ENCODE data around the gene PER1.
"Not testable (repeated sequence)": the region's sequence is repeated elsewhere in the genome, so short reads cannot be mapped to it uniquely, and the experiment has no call there.

Gene PER1

DNA sequence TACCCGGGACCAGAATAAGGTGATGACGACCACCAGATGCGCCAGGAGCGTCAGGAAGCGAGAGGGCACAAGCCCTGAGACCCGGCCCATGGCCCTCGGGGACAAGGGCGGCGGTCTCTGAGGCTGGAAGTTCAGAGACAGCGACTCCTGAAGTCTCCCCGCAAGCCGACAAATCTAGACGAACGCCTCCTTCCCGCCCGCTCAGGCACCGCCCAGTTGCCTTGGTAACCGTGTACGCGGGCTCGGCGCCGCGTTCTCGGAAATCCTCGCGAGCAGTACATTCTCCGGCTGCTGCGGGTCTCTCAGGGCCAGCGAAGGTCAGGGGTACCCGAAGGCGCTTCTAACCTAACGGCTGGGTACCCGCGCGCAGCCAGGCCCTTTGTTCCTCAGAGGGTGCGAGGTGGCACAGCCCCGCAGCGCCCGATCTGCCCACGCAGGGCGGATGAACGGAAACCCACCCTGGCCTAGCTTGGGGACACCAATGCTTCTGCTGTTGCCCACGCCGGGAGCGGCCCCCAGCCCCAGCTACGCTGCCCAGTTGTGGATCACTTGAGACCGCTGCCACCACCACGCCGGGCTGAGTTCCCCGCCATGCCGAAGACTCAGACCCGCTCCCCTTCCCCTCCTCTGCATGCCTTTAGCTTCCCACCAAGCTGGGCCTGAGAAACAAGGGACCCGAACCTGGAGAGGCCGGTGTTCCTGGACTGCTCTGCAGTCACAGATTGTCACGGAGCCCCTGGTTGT lies 24.2 kb upstream of the PER1 start, which contains the start of gene TMEM107:
TMEM107 (minus strand) TSS at position 184 of the 744 bp plus-strand sequence; CDS start at position 90, 94 bp downstream.
- TF ChIP-seq MYC (IDR thresholded peaks at IDR 0.05; ENCODE audit: low read depth, low read length) (no peak), POLR2A (IDR thresholded peaks at IDR 0.05; ENCODE audit: extremely low read depth, insufficient read length) (no peak)
- TF ChIP-seq, protein P1, sequence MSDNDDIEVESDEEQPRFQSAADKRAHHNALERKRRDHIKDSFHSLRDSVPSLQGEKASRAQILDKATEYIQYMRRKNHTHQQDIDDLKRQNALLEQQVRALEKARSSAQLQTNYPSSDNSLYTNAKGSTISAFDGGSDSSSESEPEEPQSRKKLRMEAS (IDR thresholded peaks at IDR 0.05; ENCODE audit: low read depth, low read length) = no peak
- TF ChIP-seq, protein P2, sequence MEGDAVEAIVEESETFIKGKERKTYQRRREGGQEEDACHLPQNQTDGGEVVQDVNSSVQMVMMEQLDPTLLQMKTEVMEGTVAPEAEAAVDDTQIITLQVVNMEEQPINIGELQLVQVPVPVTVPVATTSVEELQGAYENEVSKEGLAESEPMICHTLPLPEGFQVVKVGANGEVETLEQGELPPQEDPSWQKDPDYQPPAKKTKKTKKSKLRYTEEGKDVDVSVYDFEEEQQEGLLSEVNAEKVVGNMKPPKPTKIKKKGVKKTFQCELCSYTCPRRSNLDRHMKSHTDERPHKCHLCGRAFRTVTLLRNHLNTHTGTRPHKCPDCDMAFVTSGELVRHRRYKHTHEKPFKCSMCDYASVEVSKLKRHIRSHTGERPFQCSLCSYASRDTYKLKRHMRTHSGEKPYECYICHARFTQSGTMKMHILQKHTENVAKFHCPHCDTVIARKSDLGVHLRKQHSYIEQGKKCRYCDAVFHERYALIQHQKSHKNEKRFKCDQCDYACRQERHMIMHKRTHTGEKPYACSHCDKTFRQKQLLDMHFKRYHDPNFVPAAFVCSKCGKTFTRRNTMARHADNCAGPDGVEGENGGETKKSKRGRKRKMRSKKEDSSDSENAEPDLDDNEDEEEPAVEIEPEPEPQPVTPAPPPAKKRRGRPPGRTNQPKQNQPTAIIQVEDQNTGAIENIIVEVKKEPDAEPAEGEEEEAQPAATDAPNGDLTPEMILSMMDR (IDR thresholded peaks at IDR 0.05; ENCODE audit: low read depth, low read length) = no peak
- DNase-seq (ENCODE audit: low read depth) = peak; percentile 88
- H3K4me3 ChIP-seq (ENCODE audit: low read depth, low read length) = peak within 1 kb of the TSS; percentile 64

GRCh38 chr17:8175795-8176196 lies 23.6 kb upstream of the PER1 start:
- no peak for TF ChIP-seq POLR2A (IDR thresholded peaks at IDR 0.05; ENCODE audit: extremely low read depth, insufficient read length)
- no peak for TF ChIP-seq MYC (IDR thresholded peaks at IDR 0.05; ENCODE audit: low read depth, low read length)
- TF ChIP-seq, protein P1 (IDR thresholded peaks at IDR 0.05; ENCODE audit: low read depth, low read length) = no peak
- TF ChIP-seq, protein P2 (IDR thresholded peaks at IDR 0.05; ENCODE audit: low read depth, low read length) = no peak
- peak; percentile 61 for DNase-seq (ENCODE audit: low read depth)
- peak overlapping the region; percentile 64 for H3K4me3 ChIP-seq (ENCODE audit: low read depth, low read length)

DNA sequence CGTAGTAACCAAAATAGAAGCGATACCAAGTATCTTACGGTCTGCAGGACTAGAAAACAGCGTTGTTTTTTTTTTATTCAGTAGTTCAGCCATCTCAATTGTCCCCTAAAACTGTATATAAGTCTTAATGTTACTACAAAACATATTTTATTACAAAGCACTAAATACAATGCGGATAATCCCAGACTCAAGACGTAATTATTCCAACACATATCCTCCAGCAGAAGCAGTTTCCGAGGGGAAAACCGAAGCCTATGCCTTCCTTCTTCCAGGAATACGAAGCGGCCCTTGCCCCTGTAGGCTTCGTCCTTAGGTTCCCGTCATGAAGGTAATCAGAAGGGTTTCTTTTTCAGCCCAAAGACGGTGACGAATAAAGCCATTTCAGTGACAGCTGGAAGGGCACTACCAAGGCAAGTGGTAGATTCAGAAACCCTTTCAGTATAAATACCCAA lies 21.7 kb upstream of the PER1 start:
- TF ChIP-seq, protein P1 (IDR thresholded peaks at IDR 0.05; ENCODE audit: low read depth, low read length) = no peak
- TF ChIP-seq, protein P2 (IDR thresholded peaks at IDR 0.05; ENCODE audit: low read depth, low read length) = no peak
- TF ChIP-seq MYC (IDR thresholded peaks at IDR 0.05; ENCODE audit: low read depth, low read length) = no peak
- no peak for TF ChIP-seq POLR2A (IDR thresholded peaks at IDR 0.05; ENCODE audit: extremely low read depth, insufficient read length)
- DNase-seq (ENCODE audit: low read depth) = no peak
- H3K4me3 ChIP-seq (ENCODE audit: low read depth, low read length) = peak overlapping the region; percentile 68

DNA sequence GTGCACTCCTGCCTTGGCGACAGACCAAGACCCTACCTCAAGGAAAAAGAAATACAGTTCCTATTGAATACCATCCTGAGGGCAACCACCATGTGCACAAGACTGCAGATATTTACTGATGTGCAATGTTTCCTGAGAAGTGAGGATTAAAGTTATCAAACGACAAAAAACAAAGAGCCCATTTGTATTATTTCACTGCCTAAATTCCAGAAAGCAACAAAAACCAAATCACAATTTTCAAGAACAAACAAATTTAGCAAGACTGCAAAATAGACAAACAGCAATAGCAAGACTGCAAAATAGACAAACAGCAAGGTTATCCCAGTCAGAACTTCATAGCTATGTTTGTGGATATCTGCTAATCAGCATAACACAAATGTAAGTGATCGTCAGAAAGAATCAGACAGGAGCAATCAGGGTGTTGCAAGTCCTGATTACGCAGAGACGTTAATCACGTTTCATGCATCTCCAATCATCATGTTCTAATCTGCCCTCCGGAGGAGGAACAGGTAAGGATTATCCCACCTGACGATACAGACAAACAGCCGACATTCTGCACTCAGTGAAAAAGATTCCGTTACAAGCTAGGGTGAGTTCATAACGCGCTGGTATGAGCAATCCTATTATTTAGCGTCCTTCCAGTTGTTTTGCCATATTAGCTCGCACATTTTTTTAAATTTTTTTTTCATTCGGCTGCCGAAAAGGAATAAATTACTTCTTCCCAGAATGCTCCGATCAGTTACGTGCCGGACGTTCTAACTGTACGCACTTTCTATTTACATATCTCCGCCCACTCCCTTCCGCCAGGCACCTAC lies 21.1 kb upstream of the PER1 start:
- no peak; the same call in 1 of the 2 replicates for TF ChIP-seq MYC (IDR thresholded peaks at IDR 0.05; ENCODE audit: low read depth, low read length)
- TF ChIP-seq POLR2A (IDR thresholded peaks at IDR 0.05; ENCODE audit: extremely low read depth, insufficient read length) = peak; percentile 100
- peak overlapping the region; percentile 68 for H3K4me3 ChIP-seq (ENCODE audit: low read depth, low read length)
- peak; percentile 94 for DNase-seq (ENCODE audit: low read depth)

DNA sequence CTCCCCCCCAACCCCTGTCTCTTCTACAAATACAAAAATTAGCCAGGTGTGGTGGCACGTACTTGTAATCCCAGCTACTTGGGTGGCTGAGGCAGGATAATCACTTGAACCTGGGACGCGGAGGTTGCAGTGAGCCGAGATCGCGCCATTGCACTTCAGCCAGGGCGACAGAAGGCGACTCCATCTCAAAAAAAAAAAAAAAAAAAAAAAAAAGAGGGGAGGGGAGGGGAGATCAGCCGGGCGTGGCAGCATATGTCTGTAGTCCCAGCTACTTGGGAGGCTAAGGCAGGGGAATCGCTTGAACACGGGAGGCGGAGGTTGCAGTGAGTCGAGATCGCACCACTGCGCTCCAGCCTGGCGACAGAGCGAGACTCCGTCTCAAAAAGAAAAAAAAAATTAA lies 18.0 kb upstream of the PER1 start:
- not testable (repeated sequence) for DNase-seq (ENCODE audit: low read depth); H3K4me3 ChIP-seq (ENCODE audit: low read depth, low read length)

- TF ChIP-seq MYC (IDR thresholded peaks at IDR 0.05; ENCODE audit: low read depth, low read length) (no peak), POLR2A (IDR thresholded peaks at IDR 0.05; ENCODE audit: extremely low read depth, insufficient read length) (no peak)
- TF ChIP-seq, protein P2 (IDR thresholded peaks at IDR 0.05; ENCODE audit: low read depth, low read length) = no peak
- TF ChIP-seq, protein P1 (IDR thresholded peaks at IDR 0.05; ENCODE audit: low read depth, low read length) = no peak
- DNase-seq (ENCODE audit: low read depth) = no peak
- no peak overlapping the region for H3K4me3 ChIP-seq (ENCODE audit: low read depth, low read length)
Observed at GRCh38 chr17:8167526-8167925, 15.3 kb upstream of the PER1 start.

Data from NB4 (cell line).